Measurements from ENCODE around the gene GLTP. TPM values are rescaled to one million over a fixed set of nuclear protein-coding genes. Genes with fewer than 3 reads are reported as not detected.

GLTP gene
- total RNA-seq, 1 donor from 2014 or later: 27.1 TPM

DNA sequence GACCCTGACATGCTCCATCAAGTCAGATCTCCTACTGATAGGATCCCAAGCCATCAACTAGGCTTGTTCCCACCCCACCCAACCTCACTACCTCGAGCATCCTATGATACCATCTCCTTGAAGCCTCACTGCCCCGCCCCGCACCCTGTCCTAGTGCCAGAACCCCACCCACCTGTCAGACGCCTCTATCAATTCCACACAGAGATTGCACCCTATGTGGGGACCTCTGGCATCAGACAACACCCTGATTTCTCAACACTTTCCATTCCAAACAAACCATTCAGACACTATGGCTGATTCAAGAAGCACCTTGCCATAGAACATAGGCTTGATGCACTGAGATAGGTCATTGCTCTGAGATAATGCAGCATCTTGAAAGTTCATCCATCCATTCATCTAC is 3.1 kb upstream of the GLTP start:
- Mint-ChIP-seq H3K4me3 (ENCODE audit: unreplicated experiment) (peak overlapping the region; percentile 60), H3K36me3 (ENCODE audit: low read depth, unreplicated experiment) (no peaks in the 10 kb centered on the region), H3K4me1 (ENCODE audit: low read depth, unreplicated experiment) (peaks cover 7% of the 10 kb centered on the region), H3K9me3 (ENCODE audit: unreplicated experiment) (no peaks in the 10 kb centered on the region), H3K27ac (ENCODE audit: unreplicated experiment) (no peak overlapping the region), H3K27me3 (ENCODE audit: low read depth, unreplicated experiment) (peaks cover 7% of the 10 kb centered on the region)
- Histone ChIP-seq H3K27ac (ENCODE audit: low read depth, low read length) (no peak overlapping the region), H3K4me2 (ENCODE audit: low read length) (no peak overlapping the region), H2AFZ (ENCODE audit: low read depth, low read length) (no peak overlapping the region), H3K79me2 (ENCODE audit: insufficient read depth, low read length) (peaks cover 16% of the 10 kb centered on the region), H3K36me3 (ENCODE audit: insufficient read depth, low read length) (no peaks in the 10 kb centered on the region), H3K9ac (ENCODE audit: low read length) (no peak overlapping the region), H4K20me1 (ENCODE audit: insufficient read depth, low read length) (peaks cover 8% of the 10 kb centered on the region), H3K9me3 (ENCODE audit: insufficient read depth, low read depth, low read length) (no peaks in the 10 kb centered on the region), H3K27me3 (ENCODE audit: insufficient read depth, low read length) (no peaks in the 10 kb centered on the region), H3K4me3 (ENCODE audit: insufficient read depth, low read depth, low read length) (no peak overlapping the region), H3K4me1 (ENCODE audit: insufficient read depth, low read length) (peaks cover 24% of the 10 kb centered on the region)
- TF ChIP-seq, protein P1, sequence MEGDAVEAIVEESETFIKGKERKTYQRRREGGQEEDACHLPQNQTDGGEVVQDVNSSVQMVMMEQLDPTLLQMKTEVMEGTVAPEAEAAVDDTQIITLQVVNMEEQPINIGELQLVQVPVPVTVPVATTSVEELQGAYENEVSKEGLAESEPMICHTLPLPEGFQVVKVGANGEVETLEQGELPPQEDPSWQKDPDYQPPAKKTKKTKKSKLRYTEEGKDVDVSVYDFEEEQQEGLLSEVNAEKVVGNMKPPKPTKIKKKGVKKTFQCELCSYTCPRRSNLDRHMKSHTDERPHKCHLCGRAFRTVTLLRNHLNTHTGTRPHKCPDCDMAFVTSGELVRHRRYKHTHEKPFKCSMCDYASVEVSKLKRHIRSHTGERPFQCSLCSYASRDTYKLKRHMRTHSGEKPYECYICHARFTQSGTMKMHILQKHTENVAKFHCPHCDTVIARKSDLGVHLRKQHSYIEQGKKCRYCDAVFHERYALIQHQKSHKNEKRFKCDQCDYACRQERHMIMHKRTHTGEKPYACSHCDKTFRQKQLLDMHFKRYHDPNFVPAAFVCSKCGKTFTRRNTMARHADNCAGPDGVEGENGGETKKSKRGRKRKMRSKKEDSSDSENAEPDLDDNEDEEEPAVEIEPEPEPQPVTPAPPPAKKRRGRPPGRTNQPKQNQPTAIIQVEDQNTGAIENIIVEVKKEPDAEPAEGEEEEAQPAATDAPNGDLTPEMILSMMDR (IDR thresholded peaks at IDR 0.05; ENCODE audit: insufficient read depth, low read depth, low read length): no peak
- TF ChIP-seq EZH2 (IDR thresholded peaks at IDR 0.05; ENCODE audit: insufficient read depth, low read length): no peak
- DNase-seq (ENCODE audit: low read depth) (no peak), FAIRE-seq (no peak)

DNA sequence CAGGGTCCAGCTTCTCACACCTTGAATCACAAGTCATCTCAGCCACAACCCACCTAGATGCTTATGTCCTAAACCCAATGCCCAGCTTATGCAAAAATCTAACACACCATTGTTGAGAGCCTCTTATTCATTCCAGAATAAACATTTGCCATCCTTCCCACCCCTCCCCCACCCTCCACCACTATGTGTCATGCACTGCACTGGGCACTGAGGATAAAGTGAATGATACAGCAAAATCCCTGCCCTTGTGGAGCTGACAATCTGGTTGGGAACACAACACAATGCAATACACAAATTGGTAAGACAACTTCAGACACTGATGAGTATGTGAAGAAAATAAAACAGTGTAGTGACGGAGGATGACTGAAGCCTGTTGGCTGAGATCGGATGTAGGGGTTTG is 1.4 kb upstream of the GLTP start:
- Histone ChIP-seq H3K79me2 (ENCODE audit: insufficient read depth, low read length) (peaks cover 33% of the 10 kb centered on the region), H3K4me1 (ENCODE audit: insufficient read depth, low read length) (peaks cover 16% of the 10 kb centered on the region), H3K36me3 (ENCODE audit: insufficient read depth, low read length) (no peaks in the 10 kb centered on the region), H2AFZ (ENCODE audit: low read depth, low read length) (no peak overlapping the region), H3K9ac (ENCODE audit: low read length) (no peak overlapping the region), H3K9me3 (ENCODE audit: insufficient read depth, low read depth, low read length) (no peaks in the 10 kb centered on the region), H3K4me3 (ENCODE audit: insufficient read depth, low read depth, low read length) (no peak overlapping the region), H3K27me3 (ENCODE audit: insufficient read depth, low read length) (no peaks in the 10 kb centered on the region), H4K20me1 (ENCODE audit: insufficient read depth, low read length) (peaks cover 25% of the 10 kb centered on the region), H3K4me2 (ENCODE audit: low read length) (no peak overlapping the region), H3K27ac (ENCODE audit: low read depth, low read length) (no peak overlapping the region)
- Mint-ChIP-seq H3K4me1 (ENCODE audit: low read depth, unreplicated experiment) (peaks cover 12% of the 10 kb centered on the region), H3K4me3 (ENCODE audit: unreplicated experiment) (no peak overlapping the region), H3K27ac (ENCODE audit: unreplicated experiment) (no peak overlapping the region), H3K36me3 (ENCODE audit: low read depth, unreplicated experiment) (no peaks in the 10 kb centered on the region), H3K27me3 (ENCODE audit: low read depth, unreplicated experiment) (peaks cover 7% of the 10 kb centered on the region), H3K9me3 (ENCODE audit: unreplicated experiment) (no peaks in the 10 kb centered on the region)
- DNase-seq (ENCODE audit: low read depth) (no peak), FAIRE-seq (no peak)
- TF ChIP-seq EZH2 (IDR thresholded peaks at IDR 0.05; ENCODE audit: insufficient read depth, low read length): no peak

DNA sequence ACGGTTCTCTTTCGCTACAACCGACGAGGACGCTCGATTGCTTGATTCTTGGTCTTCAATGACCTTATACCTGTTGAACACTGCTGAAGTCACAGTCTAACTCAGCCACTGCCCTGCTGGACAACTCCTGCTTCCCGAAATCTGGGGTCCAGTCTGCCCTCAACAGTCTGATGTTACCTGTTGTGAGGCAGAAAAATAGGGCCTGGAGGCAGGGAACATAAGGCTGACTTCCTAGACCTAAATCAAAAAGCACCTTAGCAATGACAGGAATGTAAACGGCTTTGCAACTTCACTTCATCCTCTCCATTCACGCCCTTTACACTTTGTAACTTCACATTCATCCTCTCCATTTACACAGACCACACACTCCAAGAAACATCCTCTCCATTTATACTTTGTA is 597 bp upstream of the GLTP start:
- FAIRE-seq (no peak), DNase-seq (ENCODE audit: low read depth) (no peak)
- Histone ChIP-seq H3K9ac (ENCODE audit: low read length) (peak overlapping the region; percentile 71), H3K4me3 (ENCODE audit: insufficient read depth, low read depth, low read length) (peak overlapping the region; percentile 66), H3K4me1 (ENCODE audit: insufficient read depth, low read length) (peaks cover 16% of the 10 kb centered on the region), H2AFZ (ENCODE audit: low read depth, low read length) (peak overlapping the region; percentile 87), H3K27me3 (ENCODE audit: insufficient read depth, low read length) (no peaks in the 10 kb centered on the region), H4K20me1 (ENCODE audit: insufficient read depth, low read length) (peaks cover 32% of the 10 kb centered on the region), H3K36me3 (ENCODE audit: insufficient read depth, low read length) (no peaks in the 10 kb centered on the region), H3K27ac (ENCODE audit: low read depth, low read length) (no peak overlapping the region), H3K9me3 (ENCODE audit: insufficient read depth, low read depth, low read length) (no peaks in the 10 kb centered on the region), H3K79me2 (ENCODE audit: insufficient read depth, low read length) (peaks cover 41% of the 10 kb centered on the region), H3K4me2 (ENCODE audit: low read length) (peak overlapping the region; percentile 100)
- peaks cover 7% of the 10 kb centered on the region for H3K27me3 Mint-ChIP-seq (ENCODE audit: low read depth, unreplicated experiment)
- no peaks in the 10 kb centered on the region for H3K36me3 Mint-ChIP-seq (ENCODE audit: low read depth, unreplicated experiment)
- H3K27ac Mint-ChIP-seq (ENCODE audit: unreplicated experiment): peak overlapping the region; percentile 84
- peaks cover 12% of the 10 kb centered on the region for H3K4me1 Mint-ChIP-seq (ENCODE audit: low read depth, unreplicated experiment)
- H3K4me3 Mint-ChIP-seq (ENCODE audit: unreplicated experiment): peak overlapping the region; percentile 91
- no peaks in the 10 kb centered on the region for H3K9me3 Mint-ChIP-seq (ENCODE audit: unreplicated experiment)
- TF ChIP-seq, protein P1 (IDR thresholded peaks at IDR 0.05; ENCODE audit: insufficient read depth, low read depth, low read length): no peak
- TF ChIP-seq EZH2 (IDR thresholded peaks at IDR 0.05; ENCODE audit: insufficient read depth, low read length): no peak
